Measurements from ENCODE around the gene CAMK2A. TPM values are rescaled to one million over a fixed set of nuclear protein-coding genes. Genes with fewer than 3 reads are reported as not detected.

Gene CAMK2A
- total RNA-seq, 1 experiment from 2014 or later = 0.33 TPM

DNA sequence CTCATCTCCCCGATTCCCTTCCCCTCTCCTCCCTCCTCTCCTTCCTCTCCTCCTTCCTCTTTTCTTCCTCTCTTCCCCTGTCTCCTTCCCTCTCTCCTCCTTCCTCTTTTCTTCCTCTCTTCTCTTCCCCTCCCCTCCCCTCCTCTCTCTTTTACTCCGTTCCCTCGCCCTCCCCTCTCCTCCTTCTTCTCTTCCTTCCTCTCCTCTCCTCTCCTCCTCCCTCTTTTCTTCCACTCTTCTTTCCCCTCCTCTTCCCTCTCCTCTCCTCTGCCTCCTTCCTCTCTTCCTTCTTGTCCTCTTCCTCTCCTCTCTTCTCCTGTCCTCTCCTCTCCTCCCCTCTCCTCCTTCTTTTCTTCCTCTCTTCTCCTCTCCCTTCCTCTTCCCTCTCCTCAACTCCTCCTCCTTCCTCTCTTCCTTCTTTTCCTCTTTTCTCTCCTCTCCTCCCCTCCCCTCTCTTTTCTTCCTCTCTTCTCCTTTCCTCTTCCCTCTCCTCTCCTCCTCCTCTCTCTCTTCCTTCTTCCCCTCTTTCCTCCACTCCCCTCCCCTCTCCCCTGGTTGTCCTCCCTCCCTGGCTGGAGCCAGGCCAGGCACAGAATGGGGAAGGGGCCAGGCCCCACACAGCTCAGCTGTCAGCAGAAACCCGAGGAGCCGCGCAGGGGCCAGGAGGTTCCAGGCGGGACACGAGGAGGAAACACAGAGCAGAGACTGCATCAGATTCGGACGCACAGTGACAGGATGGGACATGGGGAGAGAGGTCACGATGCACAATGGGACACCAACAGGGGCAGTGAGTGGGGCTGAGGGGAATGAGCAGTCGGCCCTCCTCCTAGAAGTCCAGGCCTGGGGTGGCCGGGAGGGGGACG is 48.0 kb downstream of the CAMK2A start:
- no peak overlapping the region for H3K4me3 Mint-ChIP-seq

More for the DNA sequence above, 48.0 kb downstream of the CAMK2A start:
- H3K23me2 ChIP-seq (ENCODE audit: insufficient read length, low read depth, low read length, poor library complexity, severe bottlenecking) = no peaks in the 10 kb centered on the region
- no peak overlapping the region for H2AK5ac ChIP-seq (ENCODE audit: insufficient read length, low read length)
- no peaks in the 10 kb centered on the region for H4K20me1 ChIP-seq (ENCODE audit: control insufficient read depth, insufficient read depth, insufficient read length)
- H3K27me3 Mint-ChIP-seq (ENCODE audit: low read depth) = peaks cover 8% of the 10 kb centered on the region
- H3K23ac ChIP-seq (ENCODE audit: insufficient read length, low read depth, low read length) = no peak overlapping the region
- H3K27me3 ChIP-seq (ENCODE audit: insufficient read depth, low read length) = no peaks in the 10 kb centered on the region
- no peak overlapping the region for H4K5ac ChIP-seq (ENCODE audit: insufficient read length, low read depth, low read length)
- TF ChIP-seq, protein P1, sequence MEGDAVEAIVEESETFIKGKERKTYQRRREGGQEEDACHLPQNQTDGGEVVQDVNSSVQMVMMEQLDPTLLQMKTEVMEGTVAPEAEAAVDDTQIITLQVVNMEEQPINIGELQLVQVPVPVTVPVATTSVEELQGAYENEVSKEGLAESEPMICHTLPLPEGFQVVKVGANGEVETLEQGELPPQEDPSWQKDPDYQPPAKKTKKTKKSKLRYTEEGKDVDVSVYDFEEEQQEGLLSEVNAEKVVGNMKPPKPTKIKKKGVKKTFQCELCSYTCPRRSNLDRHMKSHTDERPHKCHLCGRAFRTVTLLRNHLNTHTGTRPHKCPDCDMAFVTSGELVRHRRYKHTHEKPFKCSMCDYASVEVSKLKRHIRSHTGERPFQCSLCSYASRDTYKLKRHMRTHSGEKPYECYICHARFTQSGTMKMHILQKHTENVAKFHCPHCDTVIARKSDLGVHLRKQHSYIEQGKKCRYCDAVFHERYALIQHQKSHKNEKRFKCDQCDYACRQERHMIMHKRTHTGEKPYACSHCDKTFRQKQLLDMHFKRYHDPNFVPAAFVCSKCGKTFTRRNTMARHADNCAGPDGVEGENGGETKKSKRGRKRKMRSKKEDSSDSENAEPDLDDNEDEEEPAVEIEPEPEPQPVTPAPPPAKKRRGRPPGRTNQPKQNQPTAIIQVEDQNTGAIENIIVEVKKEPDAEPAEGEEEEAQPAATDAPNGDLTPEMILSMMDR (conservative IDR thresholded peaks at IDR 0.05) = no peak
- DNase-seq = no peak
- no peak overlapping the region for H3K18ac ChIP-seq (ENCODE audit: insufficient read length, low read depth, low read length)
- H3K14ac ChIP-seq (ENCODE audit: insufficient read depth, low read length) = no peak overlapping the region
- no peak overlapping the region for H2AFZ ChIP-seq (ENCODE audit: low read length)
- H4K91ac ChIP-seq (ENCODE audit: insufficient read length, low read depth, low read length) = no peak overlapping the region
- H3K79me2 ChIP-seq (ENCODE audit: insufficient read depth, low read length) = no peaks in the 10 kb centered on the region
- H3K36me3 Mint-ChIP-seq (ENCODE audit: insufficient read depth in 1 of 3, low read depth in 3 of 3) = no peaks in the 10 kb centered on the region
- no peaks in the 10 kb centered on the region for H3K9me3 ChIP-seq (ENCODE audit: control insufficient read depth, low read depth, low read length)
- H2BK12ac ChIP-seq (ENCODE audit: insufficient read length, low read depth, low read length) = no peak overlapping the region
- H2BK20ac ChIP-seq (ENCODE audit: low read depth, low read length, poor library complexity, severe bottlenecking) = no peak overlapping the region
- H3K4ac ChIP-seq (ENCODE audit: low read depth, low read length) = no peak overlapping the region
- no peaks in the 10 kb centered on the region for H3K79me1 ChIP-seq (ENCODE audit: insufficient read depth, low read depth, low read length, poor library complexity, severe bottlenecking)
- H3K4me2 ChIP-seq (ENCODE audit: insufficient read depth, insufficient read length, low read length) = no peak overlapping the region
- H3T11ph ChIP-seq (ENCODE audit: low read length) = no peak overlapping the region
- H3K4me1 Mint-ChIP-seq = peaks cover 3 to 13% of the 10 kb centered on the region in 2 experiments; a peak in 3 of 4 replicates
- H2BK5ac ChIP-seq (ENCODE audit: insufficient read length, low read length) = no peak overlapping the region
- H3K56ac ChIP-seq (ENCODE audit: insufficient read length, low read depth, low read length) = no peak overlapping the region
- peak overlapping the region in 1 of 3 experiments; percentile 19; a peak in 2 of 7 replicates for H3K27ac Mint-ChIP-seq
- no peaks in the 10 kb centered on the region for H3K9me3 Mint-ChIP-seq
- H3K27ac ChIP-seq (ENCODE audit: insufficient read length, low read depth, low read length) = no peak overlapping the region
- H2BK120ac ChIP-seq (ENCODE audit: low read depth, low read length, poor library complexity, severe bottlenecking) = no peak overlapping the region
- H2BK15ac ChIP-seq (ENCODE audit: low read depth, low read length) = no peak overlapping the region
- H4K8ac ChIP-seq (replicated peaks; ENCODE audit: insufficient read length, low read depth, low read length) = no peak overlapping the region
- no peaks in the 10 kb centered on the region; the same call in 1 of the 2 replicates for H3K4me1 ChIP-seq (ENCODE audit: insufficient read depth, low read length)
- H3K9ac ChIP-seq (ENCODE audit: extremely low read depth, insufficient read length, low read length) = no peak overlapping the region
- 100% methylated on average over 2 of the region's 14 CpGs for WGBS (ENCODE audit: extremely low coverage, insufficient read length, low lambda C conversion rate)

Data from H9 (cell line).